HEK293T (cell line): ENCODE data around the gene SHFL.

Source experiments
- CTCF ChIA-PET: fragments of 350-600 bp; formaldehyde crosslinking; extraction: SDS; loops from one replicate; lab custom pipeline; 2021; ENCODE audit warnings: antibody characterized with exemption, inconsistent platforms; lab: Yijun Ruan, JAX
- POLR2A ChIA-PET: fragments of 350-600 bp; formaldehyde crosslinking; extraction: SDS; loops from one replicate; lab custom pipeline; 2020; ENCODE audit warnings: antibody characterized with exemption, inconsistent platforms; lab: Yijun Ruan, JAX
- DNase-seq: peaks from one replicate; pipeline ENCODE4 v3.0.0; 2012; ENCODE audit warnings: mixed read lengths; ENCODE audit errors: extremely low spot score
- ARNT ChIP-seq: fragments of 450-650 bp; IDR thresholded peaks from 2 replicates; pipeline ENCODE4 v1.6.1; 2017; ENCODE audit warnings: mild to moderate bottlenecking
- BHLHE40 ChIP-seq: fragments of 450-650 bp; IDR thresholded peaks from 2 replicates; pipeline ENCODE4 v1.6.1; 2016; ENCODE audit warnings: mild to moderate bottlenecking, moderate library complexity, borderline replicate concordance
- CTBP1 ChIP-seq: fragments of 450-650 bp; IDR thresholded peaks from 2 replicates; pipeline ENCODE4 v1.6.1; 2016; ENCODE audit warnings: borderline replicate concordance
- ELF4 ChIP-seq: fragments of 450-650 bp; IDR thresholded peaks from 2 replicates; pipeline ENCODE4 v1.6.1; 2017; ENCODE audit warnings: antibody characterized with exemption
- FOXA1 ChIP-seq: fragments of 450-650 bp; IDR thresholded peaks from 2 replicates; pipeline ENCODE4 v1.6.1; 2016; ENCODE audit warnings: mild to moderate bottlenecking
- FOXK2 ChIP-seq: fragments of 450-650 bp; IDR thresholded peaks from 2 replicates; pipeline ENCODE4 v1.6.1; 2016; ENCODE audit warnings: mild to moderate bottlenecking
- FOXM1 ChIP-seq: fragments of 450-650 bp; IDR thresholded peaks from 2 replicates; pipeline ENCODE4 v1.6.1; 2017; ENCODE audit warnings: mild to moderate bottlenecking, borderline replicate concordance
- HDGF ChIP-seq: fragments of 450-650 bp; IDR thresholded peaks from 2 replicates; pipeline ENCODE4 v1.6.1; 2017; ENCODE audit warnings: antibody characterized with exemption, borderline replicate concordance
- L3MBTL2 ChIP-seq: fragments of 450-650 bp; conservative IDR thresholded peaks from 2 replicates; pipeline ENCODE4 v1.6.1; 2016; ENCODE audit warnings: mild to moderate bottlenecking
- LEF1 ChIP-seq: fragments of 450-650 bp; IDR thresholded peaks from 2 replicates; pipeline ENCODE4 v1.6.1; 2017; ENCODE audit warnings: mild to moderate bottlenecking, borderline replicate concordance
- NFRKB ChIP-seq: fragments of 450-650 bp; IDR thresholded peaks from 2 replicates; pipeline ENCODE4 v1.6.1; 2016; ENCODE audit warnings: mild to moderate bottlenecking, moderate library complexity
- PKNOX1 ChIP-seq: fragments of 450-650 bp; IDR thresholded peaks from 2 replicates; pipeline ENCODE4 v1.6.1; 2016
- SP1 ChIP-seq: fragments of 450-650 bp; IDR thresholded peaks from 2 replicates; pipeline ENCODE4 v1.6.1; 2017
- SUZ12 ChIP-seq: fragments of 450-650 bp; IDR thresholded peaks from 2 replicates; pipeline ENCODE4 v1.6.1; 2016; ENCODE audit warnings: mild to moderate bottlenecking
- TARDBP ChIP-seq: fragments of 450-650 bp; IDR thresholded peaks from 2 replicates; pipeline ENCODE4 v1.6.1; 2016
- ZNF384 ChIP-seq: fragments of 450-650 bp; IDR thresholded peaks from 2 replicates; pipeline ENCODE4 v1.6.1; 2016

The SHFL gene

GRCh38 chr19:10116085-10116865 lies 30.2 kb downstream of the SHFL start:
- no peak for DNase-seq

GRCh38 chr19:10116866-10117616 lies 30.9 kb downstream of the SHFL start:
- POLR2A ChIA-PET, result interaction anchor here (1.5 to 3.0 kb wide), 3 partner anchors 11 to 13 kb away, joined by 5 to 17 read pairs (median 5); partner anchors contain the start of gene PPAN
- TF ChIP-seq FOXA1 (no peak), NFRKB (no peak), FOXK2 (no peak), HDGF (no peak), PKNOX1 (no peak), BHLHE40 (no peak), FOXM1 (no peak), SUZ12 (no peak), TARDBP (no peak), SP1 (no peak), ZNF384 (no peak), ARNT (no peak), CTBP1 (no peak), LEF1 (no peak), L3MBTL2 (no peak), ELF4 (no peak)
- DNase-seq, result no peak
- CTCF ChIA-PET, result no interaction called here

More at GRCh38 chr19:10116085-10116865, 30.2 kb downstream of the SHFL start:
- ChIA-PET POLR2A (interaction anchor here (1.8 to 4.3 kb wide), 3 partner anchors 10 to 19 kb away, joined by 5 to 24 read pairs (median 17); partner anchors contain the start of gene PPAN), CTCF (no interaction called here)
- TF ChIP-seq FOXA1 (no peak), ELF4 (no peak), CTBP1 (no peak), ZNF384 (no peak), FOXK2 (no peak)

- ChIA-PET CTCF (no interaction called here), POLR2A (interaction anchor here (0.7 to 2.5 kb wide), 3 partner anchors 12 to 23 kb away, joined by 3 to 13 read pairs (median 5); partner anchors contain the start of gene PPAN)
- no peak for DNase-seq
- TF ChIP-seq BHLHE40 (no peak), ELF4 (no peak), SUZ12 (no peak), HDGF (no peak)
Observed at GRCh38 chr19:10118960-10119359, 32.8 kb downstream of the SHFL start.

- no peak for DNase-seq
- TF ChIP-seq ZNF384 (no peak), ELF4 (no peak), SP1 (no peak), SUZ12 (no peak), HDGF (no peak), FOXM1 (no peak), LEF1 (no peak), L3MBTL2 (no peak), TARDBP (no peak), FOXK2 (no peak), ARNT (no peak), PKNOX1 (no peak), NFRKB (no peak), BHLHE40 (no peak)
- ChIA-PET CTCF (interaction anchor here (0.7 to 1.4 kb wide), 3 partner anchors 12 to 17 kb away, joined by 3 read pairs; no protein-coding TSS in a partner anchor), POLR2A (interaction anchor here (0.8 to 2.5 kb wide), 3 partner anchors 15 to 74 kb away, joined by 3 to 13 read pairs (median 4); partner anchors contain the start of genes DNMT1 and PPAN)
Observed at GRCh38 chr19:10120538-10121189, 34.5 kb downstream of the SHFL start.

- ChIA-PET POLR2A (no interaction called here), CTCF (interaction anchor here (0.7 kb wide), 1 partner anchor 191 kb away, joined by 3 read pairs; no protein-coding TSS in a partner anchor)
Observed at GRCh38 chr19:10122045-10122444, 35.9 kb downstream of the SHFL start.

GRCh38 chr19:10124429-10124828 lies 38.3 kb downstream of the SHFL start:
- TF ChIP-seq ELF4 (no peak), FOXM1 (no peak), FOXK2 (no peak), BHLHE40 (no peak), NFRKB (no peak), PKNOX1 (no peak), ZNF384 (no peak), L3MBTL2 (no peak)
- POLR2A ChIA-PET, result no interaction called here
- CTCF ChIA-PET, result interaction anchor here (0.9 kb wide), 1 partner anchor 11 kb away, joined by 3 read pairs; no protein-coding TSS in a partner anchor
- DNase-seq, result no peak

More at GRCh38 chr19:10122045-10122444, 35.9 kb downstream of the SHFL start:
- DNase-seq, result no peak
- TF ChIP-seq ELF4 (no peak), FOXA1 (no peak), L3MBTL2 (no peak), HDGF (no peak), FOXM1 (no peak), ARNT (no peak)
